ENCODE measurements around the gene AK1.

DNA sequence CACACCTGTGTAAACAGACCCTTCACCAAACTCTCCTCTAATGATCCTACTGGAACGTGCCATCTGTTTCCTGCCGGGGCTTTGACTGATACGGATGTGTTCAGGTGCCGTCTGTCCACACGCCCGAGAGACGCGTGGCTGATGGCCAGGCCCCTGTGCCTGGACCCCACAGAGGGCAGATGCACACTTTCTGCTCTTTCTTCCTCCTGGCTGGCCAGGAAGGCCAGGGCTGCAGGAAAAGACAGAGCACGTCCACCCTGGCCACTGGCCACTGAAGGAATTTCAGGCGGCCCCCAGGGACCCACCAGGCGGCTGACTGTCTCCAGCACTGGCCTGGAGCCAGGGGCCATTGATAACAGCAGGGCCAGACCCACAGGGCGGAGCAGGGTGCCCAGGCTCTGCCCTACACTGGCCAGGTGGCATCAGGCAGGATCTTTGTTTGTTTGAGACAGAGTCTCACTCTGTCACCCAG is 19.4 kb downstream of the AK1 start:
- TF ChIP-seq POLR2A (IDR thresholded peaks at IDR 0.05; ENCODE audit: borderline replicate concordance, extremely low read depth, insufficient read depth, insufficient read length) (no peak), ZNF274 (IDR thresholded peaks at IDR 0.05; ENCODE audit: low read depth, low read length) (no peak), EZH2 (IDR thresholded peaks at IDR 0.05) (no peak), POLR2AphosphoS5 (IDR thresholded peaks at IDR 0.05; ENCODE audit: low read depth, low read length) (no peak), ZFX (IDR thresholded peaks at IDR 0.05) (no peak), TCF7L2 (IDR thresholded peaks at IDR 0.05; ENCODE audit: borderline replicate concordance, extremely low read depth, insufficient read depth, insufficient read length) (no peak), EGR1 (IDR thresholded peaks at IDR 0.05; ENCODE audit: low read depth) (no peak), JUND (IDR thresholded peaks at IDR 0.05) (no peak), CEBPB (IDR thresholded peaks at IDR 0.05; ENCODE audit: low read depth) (no peak), RAD21 (IDR thresholded peaks at IDR 0.05; ENCODE audit: low read depth) (no peak), SRF (IDR thresholded peaks at IDR 0.05; ENCODE audit: low read depth) (no peak)
- TF ChIP-seq, protein P1, sequence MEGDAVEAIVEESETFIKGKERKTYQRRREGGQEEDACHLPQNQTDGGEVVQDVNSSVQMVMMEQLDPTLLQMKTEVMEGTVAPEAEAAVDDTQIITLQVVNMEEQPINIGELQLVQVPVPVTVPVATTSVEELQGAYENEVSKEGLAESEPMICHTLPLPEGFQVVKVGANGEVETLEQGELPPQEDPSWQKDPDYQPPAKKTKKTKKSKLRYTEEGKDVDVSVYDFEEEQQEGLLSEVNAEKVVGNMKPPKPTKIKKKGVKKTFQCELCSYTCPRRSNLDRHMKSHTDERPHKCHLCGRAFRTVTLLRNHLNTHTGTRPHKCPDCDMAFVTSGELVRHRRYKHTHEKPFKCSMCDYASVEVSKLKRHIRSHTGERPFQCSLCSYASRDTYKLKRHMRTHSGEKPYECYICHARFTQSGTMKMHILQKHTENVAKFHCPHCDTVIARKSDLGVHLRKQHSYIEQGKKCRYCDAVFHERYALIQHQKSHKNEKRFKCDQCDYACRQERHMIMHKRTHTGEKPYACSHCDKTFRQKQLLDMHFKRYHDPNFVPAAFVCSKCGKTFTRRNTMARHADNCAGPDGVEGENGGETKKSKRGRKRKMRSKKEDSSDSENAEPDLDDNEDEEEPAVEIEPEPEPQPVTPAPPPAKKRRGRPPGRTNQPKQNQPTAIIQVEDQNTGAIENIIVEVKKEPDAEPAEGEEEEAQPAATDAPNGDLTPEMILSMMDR (IDR thresholded peaks at IDR 0.05 in 2 of 3, conservative IDR thresholded peaks at IDR 0.05 in 1 of 3; ENCODE audit: borderline replicate concordance in 1 of 3, insufficient read depth in 1 of 3, low read depth in 2 of 3, low read length in 2 of 3): no peak
- TF ChIP-seq, protein P2, sequence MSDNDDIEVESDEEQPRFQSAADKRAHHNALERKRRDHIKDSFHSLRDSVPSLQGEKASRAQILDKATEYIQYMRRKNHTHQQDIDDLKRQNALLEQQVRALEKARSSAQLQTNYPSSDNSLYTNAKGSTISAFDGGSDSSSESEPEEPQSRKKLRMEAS (IDR thresholded peaks at IDR 0.05): no peak
- TF ChIP-seq, protein P3, sequence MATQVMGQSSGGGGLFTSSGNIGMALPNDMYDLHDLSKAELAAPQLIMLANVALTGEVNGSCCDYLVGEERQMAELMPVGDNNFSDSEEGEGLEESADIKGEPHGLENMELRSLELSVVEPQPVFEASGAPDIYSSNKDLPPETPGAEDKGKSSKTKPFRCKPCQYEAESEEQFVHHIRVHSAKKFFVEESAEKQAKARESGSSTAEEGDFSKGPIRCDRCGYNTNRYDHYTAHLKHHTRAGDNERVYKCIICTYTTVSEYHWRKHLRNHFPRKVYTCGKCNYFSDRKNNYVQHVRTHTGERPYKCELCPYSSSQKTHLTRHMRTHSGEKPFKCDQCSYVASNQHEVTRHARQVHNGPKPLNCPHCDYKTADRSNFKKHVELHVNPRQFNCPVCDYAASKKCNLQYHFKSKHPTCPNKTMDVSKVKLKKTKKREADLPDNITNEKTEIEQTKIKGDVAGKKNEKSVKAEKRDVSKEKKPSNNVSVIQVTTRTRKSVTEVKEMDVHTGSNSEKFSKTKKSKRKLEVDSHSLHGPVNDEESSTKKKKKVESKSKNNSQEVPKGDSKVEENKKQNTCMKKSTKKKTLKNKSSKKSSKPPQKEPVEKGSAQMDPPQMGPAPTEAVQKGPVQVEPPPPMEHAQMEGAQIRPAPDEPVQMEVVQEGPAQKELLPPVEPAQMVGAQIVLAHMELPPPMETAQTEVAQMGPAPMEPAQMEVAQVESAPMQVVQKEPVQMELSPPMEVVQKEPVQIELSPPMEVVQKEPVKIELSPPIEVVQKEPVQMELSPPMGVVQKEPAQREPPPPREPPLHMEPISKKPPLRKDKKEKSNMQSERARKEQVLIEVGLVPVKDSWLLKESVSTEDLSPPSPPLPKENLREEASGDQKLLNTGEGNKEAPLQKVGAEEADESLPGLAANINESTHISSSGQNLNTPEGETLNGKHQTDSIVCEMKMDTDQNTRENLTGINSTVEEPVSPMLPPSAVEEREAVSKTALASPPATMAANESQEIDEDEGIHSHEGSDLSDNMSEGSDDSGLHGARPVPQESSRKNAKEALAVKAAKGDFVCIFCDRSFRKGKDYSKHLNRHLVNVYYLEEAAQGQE (IDR thresholded peaks at IDR 0.05; ENCODE audit: low read depth): no peak
